Measurements from ENCODE around the gene PNKP. TPM values are rescaled to one million over a fixed set of nuclear protein-coding genes. Genes with fewer than 3 reads are reported as not detected.

PNKP gene
- total RNA-seq, 1 donor from 2014 or later, result 81.3 TPM

DNA sequence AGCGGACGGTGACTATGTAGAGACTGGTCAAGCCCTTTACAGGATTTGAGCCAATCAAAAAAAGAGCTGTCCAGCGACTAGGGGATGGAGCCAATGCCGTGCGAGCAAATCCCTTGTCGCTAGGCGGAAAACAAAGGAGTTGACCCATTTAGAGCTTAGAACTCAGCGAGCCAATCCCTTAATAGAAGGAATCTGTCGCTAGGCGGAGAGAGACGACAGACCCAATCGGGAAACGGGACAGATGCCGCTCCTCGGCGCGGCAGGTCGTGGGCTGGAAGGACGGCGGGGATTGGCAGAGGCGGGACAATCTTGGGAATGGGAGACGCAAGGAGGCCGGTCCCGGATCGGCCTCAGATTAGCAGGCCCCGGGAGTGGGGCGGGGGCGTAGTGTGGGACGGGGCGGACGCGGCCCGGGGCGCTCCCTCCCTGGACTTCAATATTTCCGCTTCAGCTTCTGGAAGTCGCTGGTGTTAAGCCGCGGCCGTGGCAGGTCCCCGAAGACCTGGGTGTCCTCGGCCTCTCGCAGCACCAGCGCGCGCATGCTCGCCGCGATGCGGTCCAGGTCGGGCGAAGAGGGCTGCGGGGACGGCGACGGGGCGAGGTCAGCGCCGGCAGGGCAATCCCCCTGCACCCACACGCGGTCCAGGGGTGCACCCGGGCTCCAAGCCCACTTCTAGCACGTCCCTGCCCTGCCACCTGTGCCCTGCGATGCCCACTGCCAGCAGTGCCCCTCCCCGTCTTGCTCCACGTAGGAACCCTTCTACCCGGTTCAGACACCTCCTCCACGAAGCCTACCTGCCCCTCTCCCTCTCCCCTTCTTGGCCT lies 2.3 kb upstream of the PNKP start:
- peak overlapping the region; percentile 96 for H3K27ac Mint-ChIP-seq (ENCODE audit: unreplicated experiment)
- H3K36me3 Mint-ChIP-seq (ENCODE audit: unreplicated experiment), result no peaks in the 10 kb centered on the region
- H3K4me3 Mint-ChIP-seq (ENCODE audit: unreplicated experiment), result no peak overlapping the region
- peaks cover 13% of the 10 kb centered on the region for H3K9me3 Mint-ChIP-seq (ENCODE audit: unreplicated experiment)
- H3K4me1 Mint-ChIP-seq (ENCODE audit: low read depth, unreplicated experiment), result peaks cover 16% of the 10 kb centered on the region
- peak; percentile 93 for DNase-seq
- TF ChIP-seq CTCF (IDR thresholded peaks at IDR 0.05; ENCODE audit: partially characterized antibody, unreplicated experiment), result peak; percentile 25
- peaks cover 14% of the 10 kb centered on the region for H3K27me3 Mint-ChIP-seq (ENCODE audit: unreplicated experiment)

DNA sequence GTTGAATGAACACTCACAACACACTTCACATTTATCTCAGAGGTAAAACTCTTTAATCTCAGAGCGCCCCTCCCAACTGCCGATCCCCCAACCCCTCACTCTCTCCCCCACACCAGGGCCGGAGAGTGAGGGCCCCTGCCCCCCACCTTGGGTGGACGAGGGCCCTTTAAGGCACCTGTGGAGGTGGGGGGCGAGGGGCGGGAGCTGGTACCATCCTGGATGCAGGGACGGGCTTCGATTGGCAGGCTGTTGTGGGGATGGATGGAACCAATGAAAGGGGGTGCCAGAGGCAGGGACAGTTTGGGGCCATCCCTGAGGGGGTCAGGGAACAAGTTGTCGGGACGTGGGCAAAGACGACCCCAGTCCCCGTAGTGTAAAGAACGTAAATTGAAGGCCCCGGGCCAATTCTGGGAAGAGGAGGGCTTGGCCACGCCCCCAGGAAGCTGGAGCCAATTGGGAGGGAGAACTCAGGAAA lies 1.7 kb upstream of the PNKP start:
- TF ChIP-seq CTCF (IDR thresholded peaks at IDR 0.05; ENCODE audit: partially characterized antibody, unreplicated experiment), result no peak
- H3K4me3 Mint-ChIP-seq (ENCODE audit: unreplicated experiment), result no peak overlapping the region
- DNase-seq, result peak; percentile 87
- peaks cover 19% of the 10 kb centered on the region for H3K9me3 Mint-ChIP-seq (ENCODE audit: unreplicated experiment)
- no peaks in the 10 kb centered on the region for H3K36me3 Mint-ChIP-seq (ENCODE audit: unreplicated experiment)
- peaks cover 14% of the 10 kb centered on the region for H3K27me3 Mint-ChIP-seq (ENCODE audit: unreplicated experiment)
- peak overlapping the region; percentile 66 for H3K27ac Mint-ChIP-seq (ENCODE audit: unreplicated experiment)
- peaks cover 16% of the 10 kb centered on the region for H3K4me1 Mint-ChIP-seq (ENCODE audit: low read depth, unreplicated experiment)

- no peak for DNase-seq
- H3K36me3 Mint-ChIP-seq (ENCODE audit: unreplicated experiment), result no peaks in the 10 kb centered on the region
- peaks cover 10% of the 10 kb centered on the region for H3K9me3 Mint-ChIP-seq (ENCODE audit: unreplicated experiment)
- H3K27ac Mint-ChIP-seq (ENCODE audit: unreplicated experiment), result peak overlapping the region; percentile 43
- no peak overlapping the region for H3K4me3 Mint-ChIP-seq (ENCODE audit: unreplicated experiment)
- TF ChIP-seq CTCF (IDR thresholded peaks at IDR 0.05; ENCODE audit: partially characterized antibody, unreplicated experiment), result no peak
- H3K27me3 Mint-ChIP-seq (ENCODE audit: unreplicated experiment), result peaks cover 6% of the 10 kb centered on the region
- H3K4me1 Mint-ChIP-seq (ENCODE audit: low read depth, unreplicated experiment), result peaks cover 9% of the 10 kb centered on the region
Observed at GRCh38 chr19:49864890-49865289, 2.5 kb downstream of the PNKP start.

GRCh38 chr19:49863935-49864320 lies 3.4 kb downstream of the PNKP start:
- no peak for TF ChIP-seq CTCF (IDR thresholded peaks at IDR 0.05; ENCODE audit: partially characterized antibody, unreplicated experiment)
- Mint-ChIP-seq H3K4me1 (ENCODE audit: low read depth, unreplicated experiment) (peaks cover 9% of the 10 kb centered on the region), H3K9me3 (ENCODE audit: unreplicated experiment) (peaks cover 10% of the 10 kb centered on the region), H3K27me3 (ENCODE audit: unreplicated experiment) (peaks cover 10% of the 10 kb centered on the region), H3K4me3 (ENCODE audit: unreplicated experiment) (no peak overlapping the region), H3K27ac (ENCODE audit: unreplicated experiment) (no peak overlapping the region), H3K36me3 (ENCODE audit: unreplicated experiment) (no peaks in the 10 kb centered on the region)
- DNase-seq, result no peak

DNA sequence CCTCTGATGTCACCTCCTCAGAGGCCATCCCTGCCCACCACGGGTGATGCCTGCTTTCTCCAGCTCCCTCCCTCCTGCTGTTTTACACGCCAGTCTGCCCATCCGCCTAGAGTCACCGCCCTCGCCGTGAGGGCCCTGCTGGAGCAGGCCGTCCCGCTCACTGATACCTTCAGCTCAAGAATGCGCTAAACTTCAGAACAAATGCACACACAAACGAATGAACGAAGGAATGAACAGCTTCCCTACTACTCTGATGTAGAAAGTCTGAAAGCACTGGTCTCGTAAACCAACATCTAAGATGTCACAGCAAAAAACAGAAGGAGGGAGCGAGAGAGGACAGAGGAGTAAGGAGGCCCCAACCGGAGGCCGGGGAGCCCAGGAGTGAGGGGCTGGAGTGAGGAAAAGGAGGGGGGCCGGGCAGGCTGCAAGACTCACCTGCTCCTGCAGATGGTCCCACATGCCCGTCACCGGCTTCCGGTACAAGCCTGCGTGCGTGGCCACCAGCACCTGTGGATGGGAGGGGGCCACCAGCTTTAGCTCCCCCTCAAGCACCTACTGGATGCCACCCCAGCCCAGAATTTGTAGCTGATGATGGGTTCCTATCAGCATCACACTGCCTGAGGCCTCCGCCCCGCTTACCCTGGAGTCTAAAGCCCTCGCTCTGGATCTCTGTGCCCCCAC lies 4.0 kb downstream of the PNKP start:
- TF ChIP-seq CTCF (IDR thresholded peaks at IDR 0.05; ENCODE audit: partially characterized antibody, unreplicated experiment), result no peak
- Mint-ChIP-seq H3K4me1 (ENCODE audit: low read depth, unreplicated experiment) (peaks cover 9% of the 10 kb centered on the region), H3K4me3 (ENCODE audit: unreplicated experiment) (no peak overlapping the region), H3K36me3 (ENCODE audit: unreplicated experiment) (no peaks in the 10 kb centered on the region), H3K9me3 (ENCODE audit: unreplicated experiment) (peaks cover 10% of the 10 kb centered on the region), H3K27me3 (ENCODE audit: unreplicated experiment) (peaks cover 12% of the 10 kb centered on the region), H3K27ac (ENCODE audit: unreplicated experiment) (no peak overlapping the region)
- DNase-seq, result no peak
